Spleen (tissue), 3 donors: ENCODE measurements around the gene ARHGAP10.

Experiments used
- POLR2A ChIP-seq, 3 donors: fragments of 450-650 bp; IDR thresholded peaks; one replicate each; pipeline ENCODE4 v1.5.1; 2017; ENCODE audit warnings: antibody characterized with exemption in 3 of 3, mild to moderate bottlenecking in 1 of 3
- POLR2AphosphoS5 ChIP-seq, 3 donors: sonication (generic); formaldehyde crosslinking; IDR thresholded peaks; one replicate each; pipeline ENCODE4 v1.5.1; 2017; ENCODE audit warnings: antibody characterized with exemption in 3 of 3

DNA sequence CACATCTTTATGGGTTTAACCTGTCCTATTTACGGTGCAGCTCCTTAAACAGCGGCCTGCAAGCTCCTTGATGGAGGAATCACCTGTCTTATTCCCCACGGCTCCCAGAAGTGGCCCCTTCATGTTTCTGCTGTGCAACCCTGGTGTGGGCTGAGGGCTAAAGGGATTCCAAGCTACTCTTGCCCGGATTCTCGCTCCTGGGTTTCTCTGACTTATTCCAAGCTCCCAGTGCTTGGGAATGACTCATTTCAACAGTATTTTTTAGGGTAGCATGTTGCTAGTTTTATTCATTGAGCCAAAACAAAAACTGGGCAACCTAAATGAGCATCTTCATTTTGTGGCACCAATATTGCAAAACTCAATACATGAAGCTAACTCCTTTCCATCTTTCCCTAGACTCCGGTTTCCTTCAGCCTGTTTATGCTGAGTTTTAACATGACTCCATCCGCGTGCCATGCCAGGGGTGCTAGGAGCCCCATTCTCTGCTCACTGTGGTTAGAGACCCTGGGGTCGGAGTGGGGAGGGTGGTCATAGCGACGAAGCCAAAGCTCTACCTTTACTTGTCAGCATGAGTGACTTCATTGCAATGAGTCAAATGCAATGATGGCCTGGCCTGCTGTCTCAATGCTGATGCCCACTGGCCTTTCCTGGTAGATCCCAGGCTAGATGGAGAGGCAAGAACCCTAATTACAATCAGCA lies 360.6 kb downstream of the ARHGAP10 start:
- TF ChIP-seq POLR2AphosphoS5 (IDR thresholded peaks at IDR 0.05) (no peak), POLR2A (IDR thresholded peaks at IDR 0.05) (no peak)
